Breast epithelium (tissue), 3 donors: ENCODE measurements around the gene TPRN.

ENCODE experiments used
- CTCF ChIP-seq, 3 donors: fragments of 450-650 bp; IDR thresholded peaks; one replicate each; pipeline ENCODE4 v1.5.1; 2016 to 2017; ENCODE audit warnings: antibody characterized with exemption in 3 of 3, mild to moderate bottlenecking in 3 of 3, moderate library complexity in 3 of 3
- POLR2A ChIP-seq: fragments of 450-650 bp; IDR thresholded peaks from one replicate; pipeline ENCODE4 v1.6.1; 2016; ENCODE audit warnings: antibody characterized with exemption, mild to moderate bottlenecking, moderate library complexity

GRCh38 chr9:137190315-137190856, 10.2 kb downstream of the TPRN start:
- no peak for TF ChIP-seq CTCF (IDR thresholded peaks at IDR 0.05)
- no peak for TF ChIP-seq POLR2A
